ENCODE measurements around the gene TPK1. TPM values are rescaled to one million over a fixed set of nuclear protein-coding genes. Genes with fewer than 3 reads are reported as not detected.

The TPK1 gene
- total and polyA plus RNA-seq, 2 of the 4 experiments (the other 2 are of a cell fraction), result 0.38 to 1.8 TPM

- Histone ChIP-seq H2BK120ac (ENCODE audit: low read depth, low read length) (no peak overlapping the region), H4K20me1 (ENCODE audit: insufficient read depth, low read length) (no peaks in the 10 kb centered on the region), H3K9ac (ENCODE audit: low read depth, low read length) (no peak overlapping the region), H3K9me1 (ENCODE audit: insufficient read depth, low read length) (no peaks in the 10 kb centered on the region), H2BK15ac (ENCODE audit: low read depth, low read length) (no peak overlapping the region), H3K4me3 (ENCODE audit: insufficient read depth, low read depth, low read length) (no peak overlapping the region), H2BK20ac (ENCODE audit: low read depth, low read length) (no peak overlapping the region), H3K23ac (ENCODE audit: low read depth, low read length) (no peak overlapping the region), H3K9me3 (ENCODE audit: control insufficient read depth, insufficient read depth, low read length) (peaks cover 6% of the 10 kb centered on the region), H4K8ac (ENCODE audit: low read depth in 2 of 2, low read length in 2 of 2) (no peak overlapping the region), H3K4me2 (ENCODE audit: low read depth, low read length) (no peak overlapping the region), H3K56ac (ENCODE audit: extremely low read depth, insufficient read depth, low read length) (no peak overlapping the region), H3K36me3 (ENCODE audit: control insufficient read depth, insufficient read depth, low read length) (no peaks in the 10 kb centered on the region), H3K27me3 (ENCODE audit: control insufficient read depth, insufficient read depth, low read length) (no peaks in the 10 kb centered on the region), H3K4me1 (ENCODE audit: control insufficient read depth, insufficient read depth, low read length) (no peaks in the 10 kb centered on the region), H2AFZ (replicated peaks; ENCODE audit: low read length, poor library complexity) (no peak overlapping the region), H4K5ac (ENCODE audit: low read depth, low read length) (no peak overlapping the region), H3K18ac (ENCODE audit: low read depth, low read length) (no peak overlapping the region), H4K91ac (ENCODE audit: insufficient read depth, low read depth, low read length) (no peak overlapping the region), H3K14ac (replicated peaks; ENCODE audit: low read depth, low read length) (no peak overlapping the region), H2AK5ac (ENCODE audit: low read depth, low read length) (no peak overlapping the region), H3K4ac (ENCODE audit: low read depth, low read length) (no peak overlapping the region), H3K27ac (ENCODE audit: insufficient read depth, low read length) (no peak overlapping the region), H3K79me1 (ENCODE audit: low read depth in 1 of 2, low read length in 2 of 2) (no peaks in the 10 kb centered on the region), H2AK9ac (replicated peaks; ENCODE audit: low read depth, low read length, poor library complexity) (no peak overlapping the region), H2BK5ac (ENCODE audit: low read depth, low read length, poor library complexity, severe bottlenecking) (no peak overlapping the region)
- dilution Hi-C loops (cut with HindIII; ENCODE audit: low sequenced_read_pairs, unreplicated experiment) (no loop called here), in situ Hi-C loops (cut with MboI; ENCODE audit: low sequenced_read_pairs) (no loop called here), intact Hi-C loops (cut with micrococcal nuclease) (no loop called here)
- CTCF ChIA-PET, result no interaction called here
- WGBS, 2 experiments (ENCODE audit: extremely low coverage in 2 of 2, insufficient read length in 1 of 2), result no CpG with 5 or more reads among the region's 1 CpG
- DNase-seq, result no peak
- TF ChIP-seq MAZ (IDR thresholded peaks at IDR 0.05; ENCODE audit: borderline replicate concordance, low read depth, low read length), result no peak
- no peak for TF ChIP-seq CHD1 (IDR thresholded peaks at IDR 0.05; ENCODE audit: low read depth, low read length)
- no peak for TF ChIP-seq ELK1 (IDR thresholded peaks at IDR 0.05; ENCODE audit: borderline replicate concordance, low read depth, low read length)
- no peak for TF ChIP-seq FOS (IDR thresholded peaks at IDR 0.05; ENCODE audit: low read depth, low read length)
- TF ChIP-seq RAD21 (IDR thresholded peaks at IDR 0.05; ENCODE audit: low read length), result no peak
- TF ChIP-seq POLR2A (IDR thresholded peaks at IDR 0.05; ENCODE audit: low read depth, low read length), result no peak
- no peak for TF ChIP-seq RCOR1 (IDR thresholded peaks at IDR 0.05; ENCODE audit: insufficient replicate concordance, low read length)
- TF ChIP-seq CEBPB (IDR thresholded peaks at IDR 0.05; ENCODE audit: low read depth, low read length), result no peak
- TF ChIP-seq CTCF (conservative IDR thresholded peaks at IDR 0.05; ENCODE audit: low read depth, low read length), result no peak
- TF ChIP-seq NFE2L2 (IDR thresholded peaks at IDR 0.05; ENCODE audit: low read depth, low read length), result no peak
- TF ChIP-seq MXI1 (IDR thresholded peaks at IDR 0.05; ENCODE audit: borderline replicate concordance, low read depth, low read length), result no peak
- no peak for TF ChIP-seq SMC3 (IDR thresholded peaks at IDR 0.05; ENCODE audit: low read depth, low read length)
- BruUV-seq (replicated peaks), result no TSS peak
- POLR2A ChIA-PET (ENCODE audit: unreplicated experiment), result no interaction called here
- ATAC-seq (ENCODE audit: low read depth), result no peak
Observed at GRCh38 chr7:144483189-144483588, 352.7 kb downstream of the TPK1 start.
